BE2C (cell line): ENCODE measurements around the gene RACGAP1.

Source experiments
- DNase-seq: peaks from one replicate; pipeline ENCODE4 v3.0.0-alpha.2; 2020
- H3K27me3 ChIP-seq: fragments of 250-450 bp; sonication (Bioruptor Pico); 2 replicates; pipeline ENCODE4 v1.5.1; 2020; ENCODE audit warnings: mild to moderate bottlenecking
- H3K36me3 ChIP-seq: fragments of 250-450 bp; sonication (Bioruptor Pico); 2 replicates; pipeline ENCODE4 v1.5.1; 2020; ENCODE audit warnings: mild to moderate bottlenecking
- H3K4me1 ChIP-seq: fragments of 250-450 bp; sonication (Bioruptor Pico); 2 replicates; pipeline ENCODE4 v1.5.1; 2020
- H3K4me3 ChIP-seq: 2 replicates; pipeline ENCODE4 v1.5.1; 2011; ENCODE audit warnings: low read depth, low read length
- H3K9me3 ChIP-seq: fragments of 250-450 bp; sonication (Bioruptor Pico); 2 replicates; pipeline ENCODE4 v1.5.1; 2020
- TF ChIP-seq, protein P1 (sequence below): IDR thresholded peaks from 2 replicates; pipeline ENCODE4 v1.5.1; 2012; ENCODE audit warnings: mild to moderate bottlenecking, low read depth, low read length

RACGAP1 gene

DNA sequence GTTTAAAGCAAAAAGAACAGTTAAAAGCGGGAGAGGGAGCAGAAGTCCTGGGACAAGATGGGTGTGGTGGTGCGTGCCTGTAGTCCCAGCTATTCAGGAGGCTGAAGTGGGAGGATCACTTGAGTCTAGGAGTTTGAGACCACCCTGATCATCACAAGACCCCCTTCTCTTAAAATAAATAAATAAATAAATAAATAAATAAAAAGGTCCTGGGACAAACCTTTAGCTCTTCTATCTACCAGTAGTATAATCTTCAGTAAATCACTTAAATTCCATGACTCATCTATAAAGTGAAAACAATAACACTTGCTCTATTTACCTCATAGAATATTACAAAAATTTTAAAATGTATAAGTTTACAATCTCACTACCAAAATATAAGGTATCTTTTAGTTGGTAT, 5.8 kb downstream of the RACGAP1 start:
- peaks cover 22% of the 10 kb centered on the region for H3K4me1 ChIP-seq
- H3K9me3 ChIP-seq: no peaks in the 10 kb centered on the region
- no peak overlapping the region for H3K4me3 ChIP-seq
- H3K27me3 ChIP-seq: no peaks in the 10 kb centered on the region
- no peak for DNase-seq
- TF ChIP-seq, protein P1, sequence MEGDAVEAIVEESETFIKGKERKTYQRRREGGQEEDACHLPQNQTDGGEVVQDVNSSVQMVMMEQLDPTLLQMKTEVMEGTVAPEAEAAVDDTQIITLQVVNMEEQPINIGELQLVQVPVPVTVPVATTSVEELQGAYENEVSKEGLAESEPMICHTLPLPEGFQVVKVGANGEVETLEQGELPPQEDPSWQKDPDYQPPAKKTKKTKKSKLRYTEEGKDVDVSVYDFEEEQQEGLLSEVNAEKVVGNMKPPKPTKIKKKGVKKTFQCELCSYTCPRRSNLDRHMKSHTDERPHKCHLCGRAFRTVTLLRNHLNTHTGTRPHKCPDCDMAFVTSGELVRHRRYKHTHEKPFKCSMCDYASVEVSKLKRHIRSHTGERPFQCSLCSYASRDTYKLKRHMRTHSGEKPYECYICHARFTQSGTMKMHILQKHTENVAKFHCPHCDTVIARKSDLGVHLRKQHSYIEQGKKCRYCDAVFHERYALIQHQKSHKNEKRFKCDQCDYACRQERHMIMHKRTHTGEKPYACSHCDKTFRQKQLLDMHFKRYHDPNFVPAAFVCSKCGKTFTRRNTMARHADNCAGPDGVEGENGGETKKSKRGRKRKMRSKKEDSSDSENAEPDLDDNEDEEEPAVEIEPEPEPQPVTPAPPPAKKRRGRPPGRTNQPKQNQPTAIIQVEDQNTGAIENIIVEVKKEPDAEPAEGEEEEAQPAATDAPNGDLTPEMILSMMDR: no peak
- H3K36me3 ChIP-seq: peaks cover 58% of the 10 kb centered on the region

DNA sequence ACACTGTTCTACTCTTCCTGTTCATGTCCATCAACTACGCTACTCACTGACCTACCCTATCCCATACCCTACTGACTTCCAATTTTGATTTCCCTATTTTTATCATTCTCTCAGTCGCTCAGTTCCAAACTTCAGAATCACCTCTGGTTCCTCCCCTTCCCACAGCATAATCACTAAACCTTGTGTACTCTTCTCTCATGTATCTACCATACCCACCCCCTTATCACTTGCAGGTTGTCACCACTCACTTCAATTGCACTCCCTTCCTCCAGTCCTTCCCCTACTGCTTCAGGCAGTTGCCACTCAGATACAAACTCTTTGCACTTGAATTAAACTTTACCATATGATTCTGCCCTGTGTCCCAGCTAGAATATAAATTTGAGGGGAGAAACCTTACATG, 6.3 kb downstream of the RACGAP1 start:
- DNase-seq: no peak
- peaks cover 64% of the 10 kb centered on the region for H3K36me3 ChIP-seq
- no peak overlapping the region for H3K4me3 ChIP-seq
- no peaks in the 10 kb centered on the region for H3K27me3 ChIP-seq
- TF ChIP-seq, protein P1: no peak
- H3K4me1 ChIP-seq: peaks cover 22% of the 10 kb centered on the region
- H3K9me3 ChIP-seq: no peaks in the 10 kb centered on the region

DNA sequence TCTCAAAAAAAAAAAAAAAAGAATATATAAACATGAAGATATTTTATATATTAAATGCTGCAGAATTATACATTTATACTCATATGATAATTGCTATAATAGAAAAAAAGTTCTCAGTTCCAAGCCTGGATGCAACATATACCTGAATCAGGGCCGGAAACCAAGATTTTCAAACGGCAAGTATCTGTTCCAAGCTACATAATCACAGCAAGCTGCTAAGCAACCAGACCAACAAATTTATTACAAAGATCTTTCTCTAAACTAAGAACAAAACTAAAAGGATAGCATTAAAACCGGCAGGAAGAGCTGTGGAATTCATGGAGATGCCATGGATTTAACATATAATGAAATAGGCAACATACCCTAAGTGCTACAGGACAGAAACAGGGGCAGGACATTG, 7.1 kb downstream of the RACGAP1 start:
- Histone ChIP-seq H3K27me3 (no peaks in the 10 kb centered on the region), H3K9me3 (no peaks in the 10 kb centered on the region), H3K4me3 (no peak overlapping the region), H3K36me3 (peaks cover 68% of the 10 kb centered on the region), H3K4me1 (peaks cover 22% of the 10 kb centered on the region)
- TF ChIP-seq, protein P1: no peak
- DNase-seq: no peak

DNA sequence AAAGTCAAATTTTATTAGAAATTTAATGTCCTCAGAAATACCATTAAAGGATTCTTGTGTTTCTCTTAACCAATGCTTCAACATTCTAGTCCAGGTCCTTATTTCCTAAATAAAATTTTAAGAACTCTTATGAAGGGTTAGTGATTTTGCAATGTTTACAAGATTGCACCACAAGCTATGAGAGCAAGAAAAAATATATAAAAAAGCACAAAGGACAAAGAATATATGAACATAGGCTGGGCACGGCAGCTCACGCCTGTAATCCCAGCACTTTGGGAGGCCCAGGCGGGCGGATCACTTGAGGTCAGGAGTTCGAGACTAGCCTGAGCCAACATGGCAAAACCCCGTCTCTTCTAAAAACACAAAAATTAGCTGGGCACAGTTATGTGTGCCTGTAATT, 7.7 kb downstream of the RACGAP1 start:
- peaks cover 62% of the 10 kb centered on the region for H3K36me3 ChIP-seq
- no peak for DNase-seq
- no peaks in the 10 kb centered on the region for H3K27me3 ChIP-seq
- TF ChIP-seq, protein P1: no peak
- no peak overlapping the region for H3K4me3 ChIP-seq
- no peaks in the 10 kb centered on the region for H3K9me3 ChIP-seq
- H3K4me1 ChIP-seq: peaks cover 19% of the 10 kb centered on the region

DNA sequence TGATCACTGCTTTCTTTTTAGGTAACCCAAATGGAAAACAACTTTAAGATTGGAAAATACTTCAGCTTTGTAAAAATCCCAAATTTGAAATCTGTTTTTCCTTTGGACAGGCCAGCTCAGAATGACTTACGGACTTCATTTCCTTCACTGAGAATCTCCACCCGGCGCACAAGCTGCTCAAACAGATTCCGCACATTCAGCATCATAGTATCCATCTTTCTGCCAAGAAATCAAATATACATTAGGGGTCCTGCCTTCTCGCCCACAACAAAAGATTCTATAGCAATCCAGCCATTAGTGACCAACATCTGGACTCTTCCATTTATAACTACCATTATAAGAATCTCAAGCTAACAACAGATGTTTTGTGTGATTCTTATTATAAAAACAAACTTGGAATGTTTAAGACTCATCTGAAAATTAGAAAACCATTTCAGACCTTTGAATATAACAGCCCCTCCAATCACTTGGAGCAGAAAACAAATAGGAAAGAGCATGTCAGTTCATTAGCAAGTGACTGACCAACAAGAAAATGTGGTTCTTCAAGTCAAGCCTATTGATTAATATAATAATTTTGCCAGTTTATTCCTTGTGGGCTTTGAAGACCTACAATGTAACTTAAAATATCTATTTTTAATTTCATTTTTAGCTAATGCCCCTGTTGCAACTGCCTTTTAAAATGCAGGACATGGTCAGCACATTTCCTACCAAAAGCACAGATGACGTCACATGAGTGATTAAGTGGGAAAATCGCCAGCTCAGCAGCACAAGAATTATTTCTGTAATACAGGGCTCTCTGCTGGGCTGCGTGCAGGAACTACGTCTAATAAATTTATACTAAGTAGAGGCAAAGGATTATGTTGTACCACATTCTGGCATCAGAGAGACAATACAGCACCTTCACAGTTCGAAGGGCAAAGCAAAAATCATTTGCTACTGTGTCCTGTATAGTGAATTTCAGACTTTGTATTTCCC, 8.5 kb downstream of the RACGAP1 start:
- TF ChIP-seq, protein P1: no peak
- Histone ChIP-seq H3K36me3 (peaks cover 58% of the 10 kb centered on the region), H3K9me3 (no peaks in the 10 kb centered on the region), H3K4me1 (peaks cover 18% of the 10 kb centered on the region), H3K27me3 (no peaks in the 10 kb centered on the region), H3K4me3 (no peak overlapping the region)
- DNase-seq: no peak

DNA sequence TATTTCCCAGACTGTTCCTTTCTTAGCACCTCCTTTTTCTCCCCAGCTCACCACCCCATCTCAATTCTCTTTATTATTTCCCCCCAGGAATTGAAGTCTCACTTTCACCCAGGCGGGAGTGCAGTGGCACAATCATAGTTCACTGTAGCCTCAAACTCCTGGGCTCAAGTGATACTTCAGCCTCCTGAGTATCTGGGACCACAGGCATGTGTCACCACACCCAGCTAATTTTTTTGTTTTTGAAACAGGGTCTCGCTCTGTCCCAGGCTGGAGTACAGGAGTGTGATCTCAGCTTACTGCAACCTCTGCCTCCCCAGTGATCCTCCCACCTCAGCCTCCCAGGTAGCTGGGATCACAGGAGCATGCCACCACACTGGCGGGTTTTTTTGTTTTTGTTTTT, 11.0 kb downstream of the RACGAP1 start:
- Histone ChIP-seq H3K4me3 (no peak overlapping the region), H3K4me1 (peaks cover 7% of the 10 kb centered on the region), H3K9me3 (no peaks in the 10 kb centered on the region), H3K27me3 (no peaks in the 10 kb centered on the region), H3K36me3 (peaks cover 63% of the 10 kb centered on the region)
- DNase-seq: no peak
- TF ChIP-seq, protein P1: no peak
